Ureter (tissue), 1 donor: ENCODE measurements around the gene PRAMEF20. TPM values are rescaled to one million over a fixed set of nuclear protein-coding genes. Genes with fewer than 3 reads are reported as not detected.
"Not testable (repeated sequence)": the region's sequence is repeated elsewhere in the genome, so short reads cannot be mapped to it uniquely, and the experiment has no call there.

ENCODE experiments used
- DNase-seq: peaks from one replicate; pipeline ENCODE4 v3.0.0-alpha.2; 2020; ENCODE audit warnings: low spot score
- total RNA-seq: library from RNA; stranded (reverse); gene quantifications from one replicate; pipeline ENCODE4 v1.2.4, GENCODE V29; 2023
- donor health status: DM: yes; HTN: yes; CAD: no.

PRAMEF20 gene
- not detected for total RNA-seq

DNA sequence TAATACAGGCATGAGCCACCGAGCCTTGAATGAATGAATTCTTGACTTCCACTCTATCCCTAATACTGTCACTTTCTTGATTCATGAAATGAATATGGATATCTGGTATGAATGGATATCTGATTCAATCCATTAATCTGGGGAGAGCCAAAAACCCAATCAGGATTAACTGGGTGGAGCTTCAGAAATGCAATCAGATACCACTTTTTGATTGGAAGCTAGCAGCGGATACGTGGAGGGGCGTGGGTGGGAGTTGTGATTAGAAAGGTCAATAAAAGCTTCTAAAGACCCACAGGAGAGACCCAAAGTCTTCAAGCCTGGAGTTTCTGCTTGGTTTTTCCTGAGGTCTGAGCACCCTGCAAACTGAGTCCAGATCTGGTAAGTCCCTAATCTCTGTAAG is at the start of gene PRAMEF20:
PRAMEF20 (plus strand) TSS at position 301 of the 400 bp plus-strand sequence. CDS start 5,905 bp downstream, outside the sequence.
- DNase-seq: not testable (repeated sequence)

DNA sequence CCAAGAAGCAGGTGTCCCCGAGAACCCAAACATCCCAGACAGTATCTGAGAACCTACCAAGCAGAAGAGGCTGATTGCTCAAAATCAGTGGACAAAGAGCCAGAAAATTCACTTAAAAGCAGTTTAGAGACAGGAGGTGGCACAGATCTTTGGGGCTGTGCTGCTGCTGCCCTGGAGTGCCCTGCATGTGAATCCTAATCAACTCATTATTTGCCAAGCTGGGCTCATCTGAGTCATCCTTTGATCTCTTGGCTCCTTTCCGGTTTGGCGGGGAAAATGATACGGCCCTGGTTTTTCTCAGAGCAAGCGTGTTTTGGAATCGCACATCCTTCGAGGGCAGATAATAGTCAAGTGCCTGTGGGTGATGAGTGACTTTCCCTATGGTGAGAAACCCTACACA is 47.9 kb upstream of the PRAMEF20 start:
- not testable (repeated sequence) for DNase-seq

DNA sequence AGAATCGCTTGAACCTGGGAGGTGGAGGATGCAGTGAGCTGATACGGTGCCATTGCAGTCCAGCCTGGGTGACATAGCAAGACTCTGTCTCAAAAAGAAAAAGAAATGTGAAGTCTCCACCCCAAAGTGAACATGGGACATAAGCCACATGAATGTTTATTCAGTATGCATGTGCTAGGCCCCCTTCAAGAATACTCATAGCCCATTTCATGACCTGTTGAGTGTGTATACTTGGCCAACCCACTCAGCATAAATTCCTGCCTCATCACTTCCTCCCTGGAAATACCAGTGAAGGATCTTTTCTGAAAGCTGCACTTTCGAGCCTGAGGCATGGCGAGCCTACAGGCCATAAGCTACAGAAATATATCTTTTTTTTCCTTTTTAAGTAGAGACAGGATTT is 45.3 kb upstream of the PRAMEF20 start:
- not testable (repeated sequence) for DNase-seq

DNA sequence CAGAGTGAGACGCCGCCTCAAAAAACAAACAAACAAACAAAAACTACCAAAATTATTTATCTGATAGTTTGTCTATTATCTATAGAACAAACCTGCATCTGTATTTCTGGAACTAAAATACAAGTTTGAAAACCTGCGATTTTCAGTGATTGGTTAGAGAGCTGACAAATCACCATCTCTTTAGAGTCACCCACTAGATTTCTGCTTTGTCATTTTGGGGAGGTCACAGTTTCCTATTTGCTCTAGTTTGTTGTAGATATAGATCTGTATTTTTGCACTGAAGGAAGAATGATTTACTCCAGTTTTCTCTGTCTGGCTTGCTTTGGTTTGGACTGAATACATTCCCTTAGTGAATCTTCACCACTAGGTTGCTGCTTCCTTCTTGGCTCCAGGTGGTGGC is 43.7 kb upstream of the PRAMEF20 start:
- DNase-seq: not testable (repeated sequence)

DNA sequence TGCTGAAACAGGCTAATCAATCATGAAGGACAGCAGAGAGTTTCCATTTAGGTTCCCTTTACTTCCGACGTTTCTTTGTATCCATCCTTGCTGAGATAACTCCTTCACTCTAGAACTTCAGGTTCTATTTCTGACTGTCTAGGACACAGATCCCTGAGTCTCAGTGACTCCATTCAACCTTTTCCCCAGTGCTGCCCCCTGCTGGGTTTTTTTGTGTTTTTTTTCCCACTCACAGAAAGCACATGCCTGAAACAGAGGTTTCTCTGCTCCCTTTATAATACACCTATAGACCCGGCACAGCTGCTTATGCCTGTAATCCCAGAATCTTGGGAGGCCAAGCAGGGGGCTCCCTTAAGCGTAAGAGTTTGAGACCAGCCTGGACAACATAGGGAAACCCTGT is 41.7 kb upstream of the PRAMEF20 start:
- not testable (repeated sequence) for DNase-seq

DNA sequence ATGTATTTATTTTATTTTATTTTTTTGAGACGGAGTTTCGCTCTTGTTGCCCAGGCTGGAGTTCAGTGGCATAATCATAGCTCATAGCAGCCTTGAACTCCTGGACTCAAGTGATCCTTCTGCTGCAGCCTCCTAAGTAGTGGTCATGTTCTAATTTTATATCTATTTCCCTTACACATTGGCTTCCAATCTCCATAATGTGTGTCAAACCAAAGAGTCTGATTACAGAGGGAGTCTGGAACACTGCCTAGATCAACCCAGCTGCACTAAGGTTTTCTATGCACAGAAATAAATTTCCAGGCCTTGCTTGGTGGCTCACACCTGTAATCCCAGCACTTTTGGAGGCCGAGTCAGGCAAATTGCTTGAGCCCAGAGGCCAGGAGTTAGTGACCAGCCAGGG is 31.3 kb upstream of the PRAMEF20 start:
- DNase-seq: not testable (repeated sequence)

DNA sequence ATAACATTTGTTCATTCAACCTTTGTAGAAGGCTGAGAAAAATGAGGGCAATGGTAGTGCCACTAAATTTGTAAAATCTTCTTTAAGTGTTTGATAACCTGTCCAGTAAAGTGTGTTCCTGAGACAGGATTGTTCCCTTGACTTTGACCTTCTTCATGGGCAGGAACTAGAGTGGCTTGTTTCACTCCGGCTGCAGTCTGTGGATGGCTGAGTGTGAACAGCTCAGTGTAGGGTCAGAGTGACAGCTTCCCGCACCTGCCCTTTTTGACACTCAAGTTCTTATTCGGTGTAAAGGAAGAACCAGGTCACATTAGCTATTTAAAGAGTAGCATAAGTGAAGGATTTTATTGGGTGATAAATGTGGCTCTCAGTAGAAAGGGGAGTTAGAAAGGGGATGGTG is 29.9 kb upstream of the PRAMEF20 start:
- DNase-seq: not testable (repeated sequence)

DNA sequence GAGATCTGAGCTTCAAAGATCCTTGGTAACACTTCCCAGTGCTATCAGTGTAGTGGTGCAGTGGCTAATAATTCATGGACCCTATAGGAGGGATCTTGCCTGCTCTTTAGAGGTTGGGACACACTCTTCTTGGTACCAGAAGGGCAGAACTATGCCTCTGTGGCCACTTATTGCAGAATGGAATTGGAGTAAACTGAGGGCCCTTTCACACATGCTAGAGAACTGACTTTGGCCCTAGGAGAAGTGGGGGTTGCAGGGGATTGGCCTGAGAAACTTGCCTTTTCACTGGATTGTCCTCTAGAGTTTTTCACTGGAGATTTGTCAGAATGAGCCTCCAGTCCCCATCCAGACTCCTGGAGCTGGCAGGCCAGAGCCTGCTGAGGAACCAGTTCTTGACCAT is 20.9 kb upstream of the PRAMEF20 start, which contains the start of gene PRAMEF17:
PRAMEF17 (plus strand) TSS at position 301 of the 400 bp plus-strand sequence; CDS start at position 327, 26 bp downstream.
- DNase-seq: not testable (repeated sequence)

DNA sequence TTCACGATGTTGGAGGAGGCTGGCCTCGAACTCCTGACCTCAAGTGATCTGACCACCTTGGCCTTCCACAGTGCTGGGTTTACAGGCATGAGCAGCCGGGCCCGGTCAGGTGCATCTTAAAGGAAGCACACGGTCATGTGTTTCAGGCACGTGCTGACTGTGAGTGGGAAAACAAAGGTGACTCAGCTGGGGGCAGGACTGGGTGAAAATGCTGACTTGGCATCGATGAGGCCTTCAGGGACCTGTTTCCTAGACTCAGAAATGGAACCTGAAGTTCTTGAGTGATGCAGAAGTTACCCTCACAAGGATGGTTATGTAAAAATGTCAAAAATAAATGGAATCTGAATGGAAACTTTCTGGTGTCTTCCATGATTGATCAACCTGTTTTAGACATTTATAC is 17.2 kb upstream of the PRAMEF20 start:
- DNase-seq: not testable (repeated sequence)

DNA sequence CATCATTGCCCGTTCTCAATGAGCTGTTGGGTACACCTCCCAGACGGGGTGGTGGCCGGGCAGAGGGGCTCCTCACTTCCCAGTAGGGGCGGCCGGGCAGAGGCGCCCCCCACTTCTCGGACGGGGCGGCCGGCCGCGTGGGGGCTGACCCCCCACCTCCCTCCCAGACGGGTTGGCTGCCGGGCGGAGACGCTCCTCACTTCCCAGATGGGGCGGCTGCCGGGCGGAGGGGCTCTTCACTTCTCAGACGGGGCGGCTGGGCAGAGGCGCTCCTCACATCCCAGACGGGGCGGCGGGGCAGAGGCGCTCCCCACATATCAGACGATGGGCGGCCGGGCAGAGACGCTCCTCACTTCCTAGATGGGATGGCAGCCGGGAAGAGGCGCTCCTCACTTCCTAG is 15.5 kb upstream of the PRAMEF20 start:
- not testable (repeated sequence) for DNase-seq

DNA sequence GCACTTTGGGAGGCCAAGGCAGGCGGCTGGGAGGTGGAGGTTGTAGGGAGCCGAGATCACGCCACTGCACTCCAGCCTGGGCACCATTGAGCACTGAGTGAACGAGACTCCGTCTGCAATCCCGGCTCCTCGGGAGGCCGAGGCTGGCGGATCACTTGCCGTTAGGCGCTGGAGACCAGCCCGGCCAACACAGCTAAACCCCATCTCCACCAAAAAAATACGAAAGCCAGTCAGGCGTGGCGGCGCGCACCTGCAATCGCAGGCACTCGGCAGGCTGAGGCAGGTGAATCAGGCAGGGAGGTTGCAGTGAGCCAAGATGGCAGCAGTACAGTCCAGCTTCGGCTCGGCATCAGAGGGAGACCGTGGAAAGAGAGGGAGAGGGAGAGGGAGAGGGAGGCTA is 14.9 kb upstream of the PRAMEF20 start:
- DNase-seq: not testable (repeated sequence)

DNA sequence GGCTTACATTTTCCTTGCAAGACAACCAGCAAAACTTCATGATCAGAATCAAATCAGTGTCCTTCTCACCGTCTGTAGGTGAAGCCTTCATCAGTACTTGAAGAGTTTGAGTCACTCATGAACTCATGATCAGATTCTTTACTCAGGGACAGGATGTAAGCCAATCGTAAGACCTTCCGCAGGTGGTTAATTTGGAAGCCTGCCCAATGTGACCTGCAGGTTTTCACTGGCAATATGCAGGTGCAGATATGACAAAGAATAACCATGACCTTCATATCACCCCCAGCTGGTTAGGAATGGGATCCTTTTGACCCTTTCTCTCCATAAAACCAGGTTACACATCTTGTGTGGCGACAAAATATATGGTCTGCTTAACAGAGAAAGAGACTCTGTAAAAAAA is 2.4 kb upstream of the PRAMEF20 start:
- no peak for DNase-seq

DNA sequence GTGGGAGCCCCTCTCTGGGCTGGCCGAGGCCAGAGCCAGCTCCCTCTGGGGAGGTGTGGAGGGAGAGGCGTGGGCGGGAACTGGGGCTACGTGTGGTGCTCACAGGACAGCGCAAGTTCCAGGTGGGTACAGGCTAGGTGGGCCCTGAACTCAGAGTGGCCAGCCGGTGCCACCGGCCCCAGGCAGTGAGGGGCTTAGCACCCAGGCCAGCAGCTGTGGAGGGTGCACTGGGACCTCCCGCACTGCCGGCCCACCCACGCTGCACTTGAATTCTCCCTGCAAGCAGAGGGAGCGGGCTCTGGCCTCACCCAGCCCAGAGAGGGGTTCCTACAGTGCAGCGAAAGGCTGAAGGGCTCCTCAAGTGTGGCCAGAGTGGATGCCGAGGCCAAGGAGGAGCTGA is 20.2 kb downstream of the PRAMEF20 start:
- DNase-seq: no peak

DNA sequence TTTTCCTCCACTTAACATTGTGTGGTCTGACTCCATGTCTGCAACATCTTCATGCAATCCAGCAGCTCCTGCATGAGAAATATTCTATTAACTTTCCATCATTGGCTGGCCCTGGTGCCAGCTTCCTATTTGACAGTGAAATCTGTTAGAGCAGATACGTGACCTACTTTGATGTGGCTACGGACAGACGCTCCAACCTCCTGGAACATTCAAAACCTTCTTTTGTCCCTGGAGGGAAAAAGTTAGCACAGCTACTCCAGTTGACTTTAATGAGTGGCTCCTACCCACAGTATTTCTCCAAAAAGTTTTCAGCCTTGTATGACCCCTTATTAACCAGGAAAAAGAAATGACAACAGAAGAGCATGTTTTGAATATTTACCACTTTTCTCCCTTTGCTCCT is 22.0 kb downstream of the PRAMEF20 start:
- DNase-seq: no peak

DNA sequence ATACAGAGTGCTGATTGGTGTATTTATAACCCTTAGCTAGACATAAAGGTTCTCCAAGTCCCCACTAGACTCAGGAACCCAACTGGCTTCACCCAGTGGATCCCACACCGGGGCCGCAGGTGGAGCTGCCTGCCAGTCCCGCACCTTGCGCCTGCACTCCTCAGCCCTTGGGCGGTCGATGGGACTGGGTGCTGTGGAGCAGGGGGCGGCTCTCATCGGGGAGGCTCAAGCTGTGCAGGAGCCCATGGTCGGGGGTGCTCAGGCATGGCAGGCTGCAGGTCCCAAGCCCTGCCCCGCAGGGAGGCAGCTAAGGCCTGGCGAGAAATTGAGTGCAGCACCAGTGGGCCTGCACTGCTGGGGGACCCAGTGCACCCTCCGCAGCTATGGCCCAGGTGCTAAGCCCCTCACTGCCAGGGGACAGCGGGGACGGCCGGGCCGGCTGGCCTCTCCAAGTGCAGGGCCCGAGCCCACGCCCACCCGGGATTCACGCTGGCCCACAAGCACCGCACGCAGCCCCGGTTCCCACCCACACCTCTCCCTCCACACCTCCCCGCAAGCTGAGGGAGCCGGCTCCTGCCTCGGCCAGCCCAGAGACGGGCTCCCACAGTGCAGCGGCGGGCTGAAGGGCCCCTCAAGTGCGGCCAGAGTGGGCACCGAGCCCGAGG is 23.6 kb downstream of the PRAMEF20 start:
- DNase-seq: not testable (repeated sequence)

DNA sequence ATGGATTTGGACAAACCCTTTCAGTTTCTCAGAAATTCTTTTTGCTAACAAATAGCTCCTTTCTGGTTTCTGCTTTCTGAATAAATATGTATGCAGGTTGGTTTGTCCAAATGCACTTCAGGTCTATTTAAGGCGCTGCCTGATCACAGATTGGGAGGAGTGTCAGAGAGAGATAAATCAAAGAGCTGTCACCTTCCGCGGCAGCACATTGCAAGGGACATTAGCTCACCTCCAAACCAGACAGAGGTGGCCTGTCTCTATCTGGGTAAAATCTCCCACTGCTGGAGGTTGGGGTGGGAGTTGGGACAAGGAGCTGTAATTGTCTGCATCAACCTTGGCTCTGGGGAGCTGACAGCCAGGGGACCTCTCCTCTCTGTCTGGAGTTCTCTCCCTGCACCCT is 25.2 kb downstream of the PRAMEF20 start:
- DNase-seq: no peak

DNA sequence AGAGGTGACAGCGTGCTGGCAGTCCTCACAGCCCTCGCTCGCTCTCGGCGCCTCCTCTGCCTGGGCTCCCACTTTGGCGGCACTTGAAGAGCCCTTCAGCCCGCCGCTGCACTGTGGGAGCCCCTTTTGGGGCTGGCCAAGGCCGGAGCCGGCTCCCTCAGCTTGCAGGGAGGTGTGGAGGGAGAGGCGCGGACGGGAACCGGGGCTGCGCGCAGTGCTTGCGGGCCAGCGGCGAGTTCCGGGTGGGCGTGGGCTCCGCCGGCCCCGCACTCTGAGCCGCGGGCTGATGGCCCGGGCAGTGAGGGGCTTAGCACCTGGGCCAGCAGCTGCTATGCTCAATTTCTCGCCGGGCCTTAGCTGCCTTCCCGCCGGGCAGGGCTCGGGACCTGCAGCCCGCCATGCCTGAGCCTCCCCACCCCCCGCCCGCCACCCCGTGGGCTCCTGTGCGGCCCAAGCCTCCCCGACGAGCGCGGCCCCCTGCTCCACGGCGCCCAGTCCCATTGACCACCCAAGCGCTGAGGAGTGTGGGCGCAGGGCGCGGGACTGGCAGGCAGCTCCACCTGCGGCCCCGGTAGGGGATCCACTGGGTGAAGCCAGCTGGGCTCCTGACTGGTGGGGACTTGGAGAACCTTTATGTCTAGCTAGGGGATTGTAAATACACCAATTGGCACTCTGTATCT is 29.0 kb downstream of the PRAMEF20 start:
- DNase-seq: not testable (repeated sequence)

DNA sequence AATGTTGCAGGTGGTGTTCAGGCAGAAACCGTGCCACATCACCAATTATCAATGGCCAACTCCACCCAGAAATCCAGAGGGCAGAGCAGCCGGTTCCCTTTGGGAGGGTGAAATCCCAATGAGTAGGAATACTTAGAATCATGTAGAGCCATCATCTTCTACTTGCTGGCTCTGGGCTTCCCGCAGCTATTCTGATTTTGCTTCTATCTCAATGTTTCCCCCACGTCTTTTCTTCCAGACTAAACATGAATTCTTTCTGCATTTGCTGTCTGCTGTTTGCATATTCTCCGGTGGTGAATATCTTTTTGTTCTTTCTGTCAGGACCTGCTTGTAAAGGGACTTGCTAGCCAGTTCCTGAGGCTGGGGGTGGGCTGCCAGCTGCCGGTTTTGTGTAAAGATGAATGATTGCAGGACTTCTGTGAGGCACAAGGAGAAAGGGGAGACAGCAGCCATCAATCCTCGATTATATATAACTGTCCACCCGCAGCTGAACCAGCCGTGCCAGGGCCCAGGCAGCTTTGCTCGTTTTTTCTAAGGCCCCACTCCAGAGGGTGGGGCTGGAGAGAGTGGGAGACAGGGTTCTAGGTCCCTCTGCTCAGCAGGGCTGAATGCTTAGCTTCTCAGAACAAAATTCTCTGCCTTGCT is 33.2 kb downstream of the PRAMEF20 start:
- no peak for DNase-seq

DNA sequence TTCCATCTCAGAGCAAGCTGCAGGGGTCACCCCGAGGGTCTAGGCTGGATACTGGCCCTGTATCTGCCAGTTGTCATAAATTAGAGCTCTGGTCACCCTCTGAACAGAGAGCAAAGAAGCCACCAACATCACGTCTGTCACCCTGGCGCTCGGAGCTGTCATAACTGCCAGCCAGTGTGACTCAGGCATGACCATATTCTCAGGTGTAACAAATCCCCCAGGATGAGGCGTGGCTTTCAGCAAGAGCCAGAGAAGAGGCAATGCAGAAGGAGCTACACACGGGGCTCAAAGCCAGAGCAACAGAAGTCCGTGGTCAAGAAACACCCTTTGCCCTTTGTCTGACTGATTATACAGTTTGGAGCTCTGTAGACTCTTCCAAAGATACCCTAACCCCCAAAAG is 40.0 kb downstream of the PRAMEF20 start:
- no peak for DNase-seq

DNA sequence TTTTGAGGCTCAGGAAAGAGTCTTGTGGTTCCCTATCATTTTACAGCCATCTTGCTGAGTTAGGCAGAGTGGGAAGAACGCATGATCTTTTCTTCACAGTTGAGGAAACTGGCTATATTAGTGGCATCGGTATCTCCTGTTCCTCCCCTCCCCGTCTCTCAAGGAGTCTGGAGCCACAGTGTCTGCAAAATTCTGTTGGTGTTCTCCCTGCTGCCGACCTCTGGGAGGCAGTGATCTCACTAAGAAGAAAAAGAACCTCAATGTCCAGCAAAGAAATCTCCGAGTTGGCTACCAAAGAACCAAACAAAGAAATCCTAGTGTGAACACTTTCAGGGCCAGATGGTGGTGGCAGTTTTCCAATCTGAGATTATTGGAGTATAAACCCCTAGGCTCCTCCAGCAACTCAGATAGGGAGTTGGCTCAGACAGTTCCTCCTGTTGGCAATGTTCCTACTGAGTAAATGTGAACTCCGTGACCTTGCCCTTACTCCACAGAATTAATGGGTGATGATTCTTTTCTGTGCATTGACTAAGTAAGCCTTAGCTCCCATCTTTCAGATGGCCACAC is 41.2 kb downstream of the PRAMEF20 start:
- DNase-seq: no peak

DNA sequence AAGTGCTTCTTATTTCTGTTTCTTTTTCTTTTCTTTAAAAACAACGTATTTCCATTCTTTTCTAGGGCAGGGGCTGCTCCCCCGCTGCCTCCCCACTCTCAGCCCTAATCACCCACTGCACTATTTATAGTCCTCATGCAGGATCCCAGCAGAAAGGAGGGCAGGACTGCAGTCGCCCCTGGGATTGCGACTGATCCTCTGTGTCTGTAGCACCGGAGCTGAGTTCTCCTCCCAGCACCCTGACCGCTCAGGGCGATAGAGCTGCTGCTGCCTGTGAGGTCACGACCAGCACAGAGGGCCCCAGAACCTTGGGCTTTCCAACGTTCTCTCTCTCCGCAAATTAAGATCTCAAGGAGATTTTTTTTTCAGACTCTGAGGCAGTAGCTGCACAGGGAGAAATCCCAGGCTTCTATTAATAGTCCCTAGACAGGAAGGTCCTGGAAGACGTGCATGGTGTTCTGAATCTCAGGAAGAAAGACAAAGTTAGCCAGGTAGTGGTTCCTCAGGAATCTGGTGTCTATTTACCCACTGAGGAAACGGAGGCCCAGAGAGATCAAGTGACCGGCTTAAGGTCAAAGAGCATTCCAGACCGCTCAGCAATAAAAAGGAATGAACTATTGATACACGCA is 46.8 kb downstream of the PRAMEF20 start:
- DNase-seq: no peak

DNA sequence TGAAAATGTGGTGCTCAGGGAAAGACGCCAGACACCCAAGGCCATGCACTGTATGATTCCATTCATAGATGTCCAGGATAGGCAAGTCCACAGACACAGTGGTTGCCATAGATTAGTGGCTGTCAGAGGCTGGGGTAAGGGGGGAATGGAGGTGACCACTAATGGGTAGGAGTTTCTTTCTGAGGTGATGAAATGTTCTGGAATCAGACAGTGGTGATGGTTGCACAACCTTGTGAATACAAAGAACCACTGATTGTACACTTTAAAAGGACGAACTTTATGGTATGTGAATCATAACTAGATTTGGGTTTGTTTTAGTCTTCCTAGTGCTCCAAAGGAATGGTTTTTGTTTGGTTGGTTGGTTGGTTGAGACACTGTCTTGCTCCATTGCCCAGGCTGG is 51.7 kb downstream of the PRAMEF20 start:
- no peak for DNase-seq
